ENCODE measurements around the gene MPG.
A peak's percentile ranks its signal among the peaks of the same experiment; 100 is the strongest.

The MPG gene

DNA sequence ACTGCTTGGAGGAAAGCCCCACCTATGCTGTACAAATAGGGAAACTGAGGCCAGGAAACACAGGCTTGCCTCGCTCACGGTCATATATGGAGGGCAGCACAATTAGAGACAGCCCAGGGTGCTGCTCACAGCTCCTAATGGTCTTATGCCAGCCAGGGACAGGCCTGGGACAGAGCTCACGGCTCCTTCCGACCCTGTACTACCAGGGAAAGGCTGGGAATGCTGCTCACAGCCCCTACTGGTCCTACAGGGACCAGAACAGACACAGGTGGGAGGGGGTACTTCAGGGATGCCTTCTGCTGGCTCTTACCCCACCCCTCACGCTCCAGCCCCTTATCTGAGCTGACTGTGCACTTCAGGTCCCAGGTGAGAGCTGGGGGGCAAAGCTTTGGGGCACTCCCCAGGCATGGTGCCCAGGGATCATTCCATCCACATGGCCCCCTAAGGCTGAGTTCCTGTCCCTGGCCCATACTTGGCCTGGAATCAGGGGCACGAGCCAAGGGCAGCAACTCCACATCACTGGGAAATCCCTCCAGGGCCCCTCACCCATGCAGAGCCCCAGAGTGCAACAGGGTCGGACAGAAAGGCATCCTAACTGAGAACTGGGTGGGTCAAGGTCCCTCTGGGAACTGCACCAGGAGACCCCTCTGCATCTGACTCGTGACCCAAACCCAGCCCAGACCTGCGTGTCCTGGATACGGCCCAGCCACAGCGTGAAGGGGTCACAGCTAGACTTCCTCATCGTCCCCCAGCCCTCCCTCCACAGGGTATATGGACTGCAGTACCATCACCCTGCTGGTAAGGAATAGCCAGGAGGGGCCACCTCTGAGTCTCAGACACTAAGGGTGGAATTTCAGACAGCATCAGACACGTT, 11.5 kb upstream of the MPG start:
- no peak for DNase-seq (ENCODE audit: low read depth in 2 of 2)

DNA sequence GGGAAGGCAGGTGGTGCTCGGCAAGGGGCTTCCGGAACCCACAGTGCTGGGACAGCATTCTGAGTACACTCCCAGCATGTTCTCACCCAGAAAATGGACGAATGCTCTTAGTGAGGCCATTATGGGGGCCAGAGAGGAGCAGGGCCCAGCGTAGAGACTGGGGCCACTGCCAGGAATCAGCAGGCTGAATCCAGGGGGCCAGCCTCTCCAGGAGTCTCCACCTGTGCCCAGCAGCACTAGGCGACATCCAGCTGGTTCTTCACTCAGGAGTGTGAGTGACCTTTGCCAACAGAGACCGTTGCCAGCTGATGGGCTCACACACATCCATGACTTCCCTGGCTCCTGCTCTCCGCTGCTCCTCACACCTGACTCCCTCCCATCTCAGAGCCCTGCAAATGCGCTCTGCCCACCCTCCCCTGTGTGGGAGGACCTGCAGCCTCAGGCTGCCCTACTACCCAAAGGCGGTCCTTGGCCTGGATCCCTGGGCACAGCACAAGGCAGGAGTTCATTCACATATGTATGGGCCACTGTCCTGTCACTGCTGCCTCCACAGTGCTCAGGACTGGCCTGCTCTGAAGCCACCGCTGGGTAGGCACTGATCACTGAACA, 10.7 kb upstream of the MPG start:
- DNase-seq (ENCODE audit: low read depth in 2 of 2) = no peak

DNA sequence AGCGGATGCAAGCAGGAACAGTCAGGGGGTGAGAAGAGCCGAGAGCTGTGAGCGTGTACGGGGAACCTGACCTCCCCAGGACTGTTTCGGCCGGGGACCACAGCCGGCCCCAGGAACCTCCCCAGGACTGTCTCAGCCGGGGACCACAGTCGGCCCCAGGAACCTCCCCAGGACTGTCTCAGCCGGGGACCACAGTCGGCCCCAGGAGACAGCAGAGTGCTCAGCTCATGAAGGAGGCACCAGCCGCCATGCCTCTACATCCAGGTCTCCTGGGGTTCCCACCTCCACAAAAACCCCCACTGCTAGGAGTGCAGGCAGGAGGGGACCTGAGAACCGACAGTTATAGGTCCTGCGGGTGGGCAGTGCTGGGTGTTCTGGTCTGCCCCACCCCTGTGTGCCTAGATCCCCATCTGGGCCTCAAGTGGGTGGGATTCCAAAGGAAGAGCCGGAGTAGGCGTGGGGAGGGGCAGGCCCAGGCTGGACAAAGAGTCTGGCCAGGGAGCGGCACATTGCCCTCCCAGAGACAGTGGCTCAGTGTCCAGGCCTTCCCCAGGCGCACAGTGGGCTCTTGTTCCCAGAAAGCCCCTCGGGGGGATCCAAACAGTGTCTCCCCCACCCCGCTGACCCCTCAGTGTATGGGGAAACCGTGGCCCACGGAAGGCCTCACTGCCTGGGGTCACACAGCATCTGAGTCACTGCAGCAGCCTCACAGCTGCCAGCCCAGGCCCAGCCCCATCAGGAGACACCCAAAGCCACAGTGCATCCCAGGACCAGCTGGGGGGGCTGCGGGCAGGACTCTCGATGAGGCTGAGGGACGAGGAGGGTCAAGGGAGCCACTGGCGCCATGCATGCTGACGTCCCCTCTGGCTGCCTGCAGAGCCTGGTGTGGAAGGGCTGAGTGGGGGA, 9.9 kb upstream of the MPG start:
- DNase-seq (ENCODE audit: low read depth in 2 of 2) = no peak

DNA sequence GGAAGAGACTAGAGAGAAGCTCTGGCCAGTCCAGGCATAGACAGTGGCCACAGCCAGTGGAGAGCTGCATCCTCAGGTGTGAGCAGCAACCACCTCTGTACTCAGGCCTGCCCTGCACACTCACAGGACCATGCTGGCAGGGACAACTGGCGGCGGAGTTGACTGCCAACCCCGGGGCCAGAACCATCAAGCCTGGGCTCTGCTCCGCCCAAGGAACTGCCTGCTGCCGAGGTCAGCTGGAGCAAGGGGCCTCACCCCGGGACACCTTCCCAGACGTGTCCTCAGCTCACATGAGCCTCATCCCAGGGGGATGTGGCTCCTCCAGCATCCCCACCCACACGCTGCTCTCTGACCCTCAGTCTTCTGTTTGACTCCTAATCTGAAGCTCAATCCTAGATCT, 8.8 kb upstream of the MPG start:
- DNase-seq (ENCODE audit: low read depth in 2 of 2) = no peak

DNA sequence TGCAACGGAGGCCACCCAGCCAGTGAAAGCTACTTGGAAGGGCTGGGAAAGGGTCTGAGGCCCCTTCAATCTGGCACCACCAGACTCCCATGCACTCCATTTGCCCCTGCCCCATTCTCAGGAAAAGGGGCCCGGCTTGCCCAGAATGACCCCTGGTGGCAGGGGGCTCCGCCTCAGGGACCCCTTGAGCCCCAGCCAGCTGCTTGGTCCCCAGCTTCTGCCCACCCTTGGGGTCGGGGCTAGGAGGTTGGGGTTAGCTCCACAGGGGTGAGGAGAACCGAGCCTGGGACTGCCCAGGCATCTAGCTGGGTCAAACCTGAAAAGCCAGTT, 6.8 kb upstream of the MPG start:
- no peak for DNase-seq (ENCODE audit: low read depth in 2 of 2)

DNA sequence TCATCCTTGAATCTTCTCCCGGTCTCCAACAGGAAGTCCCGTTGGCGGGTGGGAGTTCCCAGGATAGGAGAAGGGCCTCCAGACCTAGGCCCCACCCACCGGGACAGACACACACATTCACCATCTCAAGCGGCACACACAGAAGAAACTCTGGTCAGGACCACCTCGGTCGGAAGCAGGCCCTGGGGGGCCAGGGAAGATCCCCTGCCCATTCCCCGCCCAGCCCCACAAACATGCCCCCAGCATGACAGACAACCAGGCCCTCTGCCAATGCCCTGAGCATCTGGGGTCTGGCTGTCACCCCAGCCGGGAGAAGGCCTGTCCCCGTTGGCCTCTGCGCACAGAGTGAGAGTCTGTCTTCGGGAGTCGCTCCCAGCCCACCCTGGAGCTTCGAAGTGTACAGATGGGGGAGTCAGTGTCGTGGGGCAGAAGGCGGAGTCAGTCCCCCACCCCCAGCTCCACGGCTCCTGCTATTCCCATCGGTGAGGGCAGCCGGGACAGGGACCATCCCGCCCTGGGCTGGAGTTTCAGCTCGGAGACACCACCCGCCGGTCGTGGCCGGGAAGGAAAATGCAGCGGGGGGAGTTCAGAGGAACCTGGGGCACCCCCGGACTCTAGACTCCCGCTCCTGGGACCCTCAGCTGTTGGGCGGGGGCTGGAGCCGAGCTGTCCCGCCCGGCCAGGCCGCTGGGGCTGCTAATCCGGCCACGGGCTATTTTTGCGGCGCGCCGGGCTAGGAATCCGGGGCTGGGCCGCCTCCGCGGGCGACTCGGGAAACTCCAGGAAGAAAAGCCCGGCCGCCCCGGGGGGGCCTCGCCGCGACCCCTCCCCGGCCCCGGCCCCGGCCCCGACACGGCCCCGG, 6.3 kb upstream of the MPG start:
- no peak for DNase-seq (ENCODE audit: low read depth in 2 of 2)

DNA sequence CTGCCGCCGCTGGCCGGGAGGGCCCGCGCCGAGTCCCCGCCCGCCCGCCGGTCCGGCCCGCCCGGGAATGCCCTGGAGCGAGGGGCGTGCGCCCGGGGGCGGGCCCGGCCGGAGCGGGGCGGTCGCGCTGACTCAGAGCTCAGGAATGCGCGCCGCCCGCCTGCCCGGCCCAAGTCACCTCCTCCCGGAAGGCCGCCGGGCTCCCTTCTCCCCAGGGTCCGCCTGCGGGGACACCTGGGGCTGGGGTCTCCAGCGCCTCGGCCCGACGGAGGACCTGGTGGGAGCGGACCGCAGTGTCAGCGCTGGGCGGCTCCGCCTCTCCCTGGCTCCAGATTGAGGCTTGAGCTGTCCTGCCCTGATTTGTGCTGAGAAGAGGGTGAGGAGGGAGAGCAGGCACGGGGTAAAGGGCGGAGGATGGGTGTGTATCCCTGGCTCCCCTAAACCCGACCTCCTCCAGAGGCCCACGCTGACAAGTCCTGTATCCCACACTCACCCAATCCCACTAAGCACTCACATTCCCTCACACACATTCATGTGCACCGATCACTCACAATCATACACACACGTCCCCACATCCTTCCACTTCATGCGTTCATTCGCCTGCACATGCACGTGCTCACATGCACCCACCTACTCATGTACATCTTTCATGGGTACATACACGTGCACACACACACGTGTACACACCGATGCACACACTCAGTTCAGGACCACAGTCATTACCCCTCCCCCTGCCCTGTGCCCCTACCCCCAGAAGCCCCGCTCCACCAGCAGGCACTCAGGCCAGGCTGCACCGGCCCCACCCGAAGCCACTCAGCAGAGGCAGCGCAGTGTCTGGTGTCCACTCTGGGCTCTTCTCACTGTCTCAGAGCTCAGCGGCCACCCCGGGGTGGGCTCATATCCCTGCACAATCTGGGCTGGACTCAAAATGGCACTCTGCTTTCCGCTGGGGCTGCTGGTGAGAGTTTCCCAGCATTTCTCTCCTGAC, 5.2 kb upstream of the MPG start, which contains the start of gene RHBDF1:
Gene RHBDF1, minus strand, starts transcription at position 71 of the 988 bp plus-strand sequence. CDS start 7,616 bp downstream, outside the sequence.
- DNase-seq (ENCODE audit: low read depth in 2 of 2) = peak in 1 of 2 donors; percentile 18

DNA sequence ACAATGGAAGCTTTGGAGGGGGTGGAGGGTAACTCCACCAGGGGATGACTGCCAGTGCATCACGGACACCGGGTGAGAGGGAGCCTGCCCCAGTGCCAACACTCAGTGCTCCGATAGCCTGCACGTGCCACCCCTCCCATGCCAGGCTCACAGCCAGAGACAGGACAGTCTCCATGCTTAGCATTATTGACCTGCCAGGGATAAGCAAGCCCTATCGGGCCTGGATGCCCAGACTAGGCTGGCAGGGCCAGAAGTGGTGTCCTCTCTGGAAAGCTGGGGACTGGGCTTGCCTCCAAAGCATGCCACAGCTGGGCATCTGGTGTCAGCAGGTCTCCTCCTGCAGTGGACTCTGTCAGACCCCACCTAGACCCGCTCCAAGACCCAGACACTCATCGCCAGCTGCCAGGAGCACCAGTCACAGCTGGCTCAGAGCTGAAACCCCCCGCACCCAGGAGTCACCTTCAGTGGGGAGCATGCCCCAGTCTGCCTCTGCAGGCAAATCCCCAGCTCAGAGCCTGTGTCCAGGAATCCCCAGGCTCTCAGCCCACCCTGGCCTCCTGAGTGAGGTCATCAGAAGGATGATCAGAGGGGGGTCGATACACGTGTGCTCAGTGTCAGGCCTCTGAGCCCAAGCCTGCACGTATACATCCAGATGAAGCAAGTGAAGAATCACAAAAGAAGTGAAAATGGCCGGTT, 3.8 kb upstream of the MPG start:
- no peak for DNase-seq (ENCODE audit: low read depth in 2 of 2)

DNA sequence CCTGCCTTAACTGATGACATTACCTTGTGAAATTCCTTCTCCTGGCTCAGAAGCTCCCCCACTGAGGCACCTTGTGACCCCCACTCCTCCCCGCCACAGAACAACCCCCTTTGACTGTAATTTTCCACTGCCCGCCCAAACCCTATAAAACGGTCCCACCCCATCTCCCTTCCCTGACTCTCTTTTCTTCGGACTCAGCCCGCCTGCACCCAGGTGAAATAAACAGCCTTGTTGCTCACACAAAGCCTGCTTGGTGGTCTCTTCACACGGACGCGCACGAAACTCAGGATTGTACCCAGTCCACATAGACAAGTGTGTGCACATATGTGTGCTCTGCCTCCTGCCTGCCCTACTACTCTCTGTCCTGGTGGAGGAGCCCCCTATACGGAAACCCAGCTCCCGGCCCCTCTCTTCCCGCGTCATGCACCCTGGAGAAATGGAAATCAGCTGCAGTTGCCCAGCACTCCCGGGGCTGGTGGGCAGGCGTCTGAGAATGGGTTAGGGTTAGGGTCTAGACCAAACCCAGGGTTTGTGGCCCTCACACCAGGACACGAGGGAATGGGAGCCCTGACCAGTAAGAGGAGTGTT, 3.2 kb upstream of the MPG start:
- no peak for DNase-seq (ENCODE audit: low read depth in 2 of 2)

DNA sequence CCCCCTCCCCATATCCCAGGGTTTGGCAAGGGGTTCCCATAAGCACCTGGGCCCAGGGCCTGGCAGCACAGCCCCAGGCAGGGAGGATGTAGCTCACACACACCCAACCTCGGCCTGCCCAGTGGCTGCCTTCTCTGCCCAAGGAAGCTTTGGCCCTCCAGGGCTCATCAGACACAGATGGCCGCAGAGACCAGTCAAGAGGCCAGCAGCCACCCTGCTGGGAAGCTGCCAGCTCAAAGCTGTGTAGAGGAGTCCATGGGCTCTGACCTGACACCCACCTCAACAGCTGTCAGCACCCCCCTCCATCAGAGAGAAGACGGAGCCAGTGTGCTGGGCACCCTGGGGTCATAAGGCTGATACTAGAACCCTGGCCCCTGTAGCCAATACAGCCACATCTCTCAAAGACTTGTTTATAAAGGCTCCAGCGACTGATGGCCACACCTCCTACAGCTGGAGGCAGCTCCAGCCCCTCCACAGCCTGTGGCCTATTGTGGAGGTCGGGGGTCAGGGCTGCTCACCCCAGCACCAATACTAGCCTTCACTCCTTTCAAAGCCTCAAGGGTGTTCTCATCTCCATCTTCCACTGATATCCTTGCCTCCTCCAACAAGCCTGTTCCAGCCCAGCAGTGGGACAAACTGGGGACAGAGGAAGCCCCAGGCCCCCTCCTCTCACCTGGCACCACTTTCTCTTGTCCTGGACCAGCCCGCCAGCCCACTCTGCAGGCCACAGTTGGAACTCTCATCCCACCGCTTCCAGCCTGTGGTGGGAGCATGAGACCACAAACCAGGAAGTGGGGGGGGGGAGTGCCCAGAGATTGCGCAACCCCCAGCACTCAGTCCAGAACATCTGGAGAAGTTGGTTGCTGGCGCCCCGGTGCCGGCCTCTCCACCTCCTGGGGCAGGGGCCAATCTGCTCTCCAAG, 2.2 kb upstream of the MPG start:
- no peak for DNase-seq (ENCODE audit: low read depth in 2 of 2)

DNA sequence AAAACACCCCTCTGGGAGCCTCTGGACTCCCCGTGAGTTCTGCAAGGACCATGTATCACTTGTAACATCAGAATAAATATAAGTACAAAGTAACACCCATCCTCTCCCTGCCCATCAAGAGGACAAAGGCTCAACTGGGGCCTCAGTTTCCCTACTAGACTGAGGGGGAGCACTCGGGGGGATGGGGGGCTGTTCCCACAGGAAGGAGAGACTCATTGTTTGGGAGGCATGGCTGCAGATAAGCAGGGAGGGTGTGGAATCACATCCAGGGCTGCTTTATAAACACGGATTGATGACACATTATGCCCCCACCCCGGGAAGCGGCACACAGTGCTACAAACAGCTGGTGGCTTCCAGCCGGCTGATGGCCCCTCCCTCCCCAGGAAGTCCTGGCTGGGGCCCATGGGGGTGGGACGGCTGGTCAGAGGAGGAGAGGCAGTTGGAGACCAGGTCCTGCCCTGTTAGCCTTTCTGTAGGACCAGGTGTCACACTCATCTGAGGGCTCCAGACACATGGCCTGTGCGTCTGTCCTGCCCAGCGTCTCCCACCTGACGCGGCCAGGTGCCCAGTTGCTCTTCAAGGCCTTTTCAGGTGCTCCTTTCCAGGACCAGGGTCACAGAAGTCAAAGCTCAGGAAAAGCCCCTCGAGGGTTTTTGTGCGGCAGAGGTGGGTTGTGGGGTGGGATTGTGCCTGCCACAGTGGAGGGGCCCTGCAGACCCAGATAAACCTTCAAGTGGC, 1.3 kb upstream of the MPG start:
- DNase-seq (ENCODE audit: low read depth in 2 of 2) = no peak

DNA sequence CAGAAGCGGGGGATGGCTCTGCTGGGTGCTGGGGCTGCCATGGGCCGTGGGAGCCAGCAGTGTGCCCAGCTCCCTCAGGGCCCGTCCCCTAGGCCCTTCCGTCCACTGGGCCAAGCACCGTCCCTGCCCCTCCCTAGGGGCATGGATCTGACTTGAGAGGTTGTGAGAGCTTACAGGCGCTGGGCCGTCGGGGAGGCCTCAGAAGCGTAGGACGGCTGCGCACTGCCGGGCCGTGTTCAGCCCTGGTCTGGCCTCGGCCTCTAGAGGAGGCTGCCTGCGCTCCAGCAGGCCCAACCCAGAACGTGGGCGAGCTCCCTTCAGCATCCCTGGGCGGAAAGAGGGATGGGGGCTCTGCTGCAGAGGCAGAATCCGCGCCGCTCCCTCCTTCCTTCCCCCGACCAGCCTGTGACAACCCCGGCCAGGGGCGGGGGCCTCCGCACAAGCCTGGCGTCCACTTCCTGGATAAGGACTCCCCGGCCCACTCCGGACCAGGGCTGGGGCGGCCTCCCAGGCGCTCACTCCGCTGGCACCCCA, 685 bp upstream of the MPG start:
- peak; percentile 24 to 25 for DNase-seq (ENCODE audit: low read depth in 2 of 2)

DNA sequence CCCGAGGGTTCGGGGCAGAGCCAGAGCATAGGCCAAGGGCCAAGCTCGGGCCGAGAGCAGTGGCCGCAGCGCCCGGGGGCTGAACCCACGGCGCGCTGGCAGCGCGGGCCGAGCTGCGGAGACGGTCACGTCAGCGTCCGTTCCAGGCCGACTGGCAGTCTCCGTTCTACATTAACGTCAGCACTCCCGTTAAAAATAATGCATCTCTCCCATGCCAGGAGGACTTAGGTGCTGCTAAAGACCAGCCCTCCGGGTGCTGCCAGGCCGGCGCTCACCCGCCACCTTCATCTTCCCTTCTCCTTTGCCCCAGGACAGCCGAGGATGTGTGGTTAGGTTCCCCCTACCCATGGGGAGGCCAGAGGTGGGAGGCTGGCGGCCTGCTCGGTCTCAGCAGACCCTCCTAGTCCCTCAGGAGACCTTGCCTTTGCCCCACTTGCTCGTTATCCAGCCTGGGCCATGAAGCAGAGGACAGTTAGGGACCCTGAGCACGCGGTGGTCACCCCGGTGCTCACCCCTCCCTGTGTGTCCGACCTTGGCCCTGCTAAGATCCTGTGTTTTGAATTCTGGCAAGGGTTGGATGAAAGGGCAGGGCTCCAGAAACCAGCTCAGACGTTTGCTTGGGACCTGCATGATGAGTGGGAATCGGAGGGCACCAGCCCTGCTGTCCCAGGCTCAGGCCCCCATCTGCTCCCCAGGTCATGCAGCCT, 572 bp downstream of the MPG start:
- DNase-seq (ENCODE audit: low read depth in 2 of 2) = no peak

DNA sequence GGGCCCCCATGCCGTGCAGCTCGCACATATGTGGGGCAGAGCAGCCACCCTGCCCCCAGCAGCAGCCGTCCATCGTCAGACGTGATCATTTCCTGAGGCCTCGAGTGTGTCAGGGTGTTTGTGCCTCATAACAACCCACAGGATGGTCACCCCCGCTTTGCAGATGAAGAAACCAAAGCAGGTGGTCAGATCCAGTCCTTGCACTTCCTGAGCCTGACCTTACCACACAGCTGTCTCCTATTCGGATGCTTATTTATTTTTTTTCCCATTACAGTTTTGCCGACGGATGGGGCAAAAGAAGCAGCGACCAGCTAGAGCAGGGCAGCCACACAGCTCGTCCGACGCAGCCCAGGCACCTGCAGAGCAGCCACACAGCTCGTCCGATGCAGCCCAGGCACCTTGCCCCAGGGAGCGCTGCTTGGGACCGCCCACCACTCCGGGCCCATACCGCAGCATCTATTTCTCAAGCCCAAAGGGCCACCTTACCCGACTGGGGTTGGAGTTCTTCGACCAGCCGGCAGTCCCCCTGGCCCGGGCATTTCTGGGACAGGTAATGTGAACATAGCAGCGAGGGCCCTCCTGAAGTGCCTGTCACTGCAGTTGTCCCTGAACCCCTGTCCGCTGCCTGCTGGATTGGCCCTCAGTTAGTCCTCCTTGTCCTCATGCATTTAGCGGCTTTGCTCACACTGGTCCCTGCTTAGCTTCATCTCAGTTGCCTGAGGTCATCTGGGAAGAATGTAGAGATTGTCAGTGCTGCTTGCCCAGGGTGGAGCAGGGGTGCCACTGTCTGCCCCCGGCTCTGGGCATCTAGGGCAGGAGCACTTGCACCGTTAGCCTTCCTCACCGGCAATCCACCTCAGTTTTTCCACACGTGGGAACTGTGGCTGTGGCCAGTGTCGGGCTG, 1.4 kb downstream of the MPG start:
- no peak for DNase-seq (ENCODE audit: low read depth in 2 of 2)

DNA sequence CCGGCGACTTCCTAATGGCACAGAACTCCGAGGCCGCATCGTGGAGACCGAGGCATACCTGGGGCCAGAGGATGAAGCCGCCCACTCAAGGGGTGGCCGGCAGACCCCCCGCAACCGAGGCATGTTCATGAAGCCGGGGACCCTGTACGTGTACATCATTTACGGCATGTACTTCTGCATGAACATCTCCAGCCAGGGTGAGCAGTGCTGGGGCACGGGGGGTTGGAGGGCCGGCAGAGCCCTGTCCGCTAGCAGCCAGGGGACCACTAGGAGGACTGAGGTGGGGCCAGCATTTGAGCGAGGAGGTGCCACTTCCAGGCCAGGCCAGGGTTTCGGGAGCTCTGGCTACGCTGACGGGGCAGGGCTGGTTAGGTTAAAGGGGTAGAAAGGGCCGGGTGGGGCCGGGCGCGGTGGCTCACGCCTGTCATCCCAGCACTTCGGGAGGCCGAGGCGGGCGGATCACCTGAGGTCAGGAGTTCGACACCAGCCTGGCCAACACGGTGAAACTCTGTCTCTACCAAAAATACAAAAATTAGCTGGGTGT, 5.1 kb downstream of the MPG start:
- no peak for DNase-seq (ENCODE audit: low read depth in 2 of 2)

All from stimulated activated CD8-positive, alpha-beta memory T cell treated with anti-CD3 and anti-CD28 coated beads, Interleukin-2, amount 100 ng/mL, for 48 hours (primary cell).